HCT116 (cell line): ENCODE measurements around the gene PSMB5.

ENCODE experiments used
- CTCF ChIP-seq, 3 experiments: fragments of 200-600 bp in 1 of 3; sonication (generic) in 1 of 3; IDR thresholded peaks in 2 of 3; conservative IDR thresholded peaks in 1 of 3; 2 replicates each; pipeline ENCODE4 v1.5.1; 2012 to 2017; ENCODE audit warnings: low read depth in 2 of 3, low read length in 2 of 3, antibody characterized with exemption in 1 of 3, borderline replicate concordance in 1 of 3, control low read depth in 1 of 3, mild to moderate bottlenecking in 1 of 3, mixed read lengths in 1 of 3, mixed run types in 1 of 3, moderate library complexity in 1 of 3; ENCODE audit not compliant: insufficient read depth in 1 of 3
- EGR1 ChIP-seq: IDR thresholded peaks from 2 replicates; pipeline ENCODE4 v1.6.1; 2012; ENCODE audit warnings: low read depth
- EZH2phosphoT487 ChIP-seq: fragments of 200-600 bp; IDR thresholded peaks from 2 replicates; pipeline ENCODE4 v1.6.1; 2018; ENCODE audit warnings: antibody characterized with exemption, borderline replicate concordance
- MAX ChIP-seq: IDR thresholded peaks from 2 replicates; pipeline ENCODE4 v1.6.1; 2012
- POLR2A ChIP-seq: IDR thresholded peaks from 2 replicates; pipeline ENCODE4 v1.7.0; 2011; ENCODE audit warnings: borderline replicate concordance; ENCODE audit not compliant: insufficient read depth, insufficient read length; ENCODE audit errors: extremely low read depth
- POLR2AphosphoS5 ChIP-seq: IDR thresholded peaks from 2 replicates; pipeline ENCODE4 v1.6.1; 2011; ENCODE audit warnings: mild to moderate bottlenecking, low read depth, low read length, moderate library complexity
- SIN3A ChIP-seq: IDR thresholded peaks from 2 replicates; pipeline ENCODE4 v1.6.1; 2012; ENCODE audit warnings: low read depth
- SRF ChIP-seq: IDR thresholded peaks from 2 replicates; pipeline ENCODE4 v1.6.1; 2012; ENCODE audit warnings: low read depth
- TCF7L2 ChIP-seq: IDR thresholded peaks from 2 replicates; pipeline ENCODE4 v1.7.0; 2011; ENCODE audit warnings: borderline replicate concordance, inconsistent platforms; ENCODE audit not compliant: insufficient read depth, insufficient read length; ENCODE audit errors: extremely low read depth
- ZBTB33 ChIP-seq: IDR thresholded peaks from 2 replicates; pipeline ENCODE4 v1.6.1; 2011; ENCODE audit warnings: mild to moderate bottlenecking, low read length, moderate library complexity; ENCODE audit not compliant: insufficient replicate concordance; ENCODE audit errors: extremely low read depth
- ZFX ChIP-seq: fragments of 450-650 bp; IDR thresholded peaks from 2 replicates; pipeline ENCODE4 v1.6.1; 2017

- TF ChIP-seq EGR1: no peak
- TF ChIP-seq CTCF (IDR thresholded peaks at IDR 0.05 in 2 of 3, conservative IDR thresholded peaks at IDR 0.05 in 1 of 3; ENCODE audit: borderline replicate concordance in 1 of 3, insufficient read depth in 1 of 3, low read depth in 2 of 3, low read length in 2 of 3): no peak
- no peak for TF ChIP-seq EZH2phosphoT487
- no peak for TF ChIP-seq POLR2AphosphoS5
- TF ChIP-seq MAX: no peak
- TF ChIP-seq ZFX: peak; percentile 17; the same call in 1 of the 2 replicates
- no peak for TF ChIP-seq TCF7L2
- TF ChIP-seq SIN3A: no peak
- no peak for TF ChIP-seq SRF
- TF ChIP-seq ZBTB33: no peak
- no peak for TF ChIP-seq POLR2A
These were observed 55.6 kb downstream of the PSMB5 start for GRCh38 chr14:22978981-22979671.
